Activated naive CD8-positive, alpha-beta T cell treated with anti-CD3 and anti-CD28 coated beads, Interleukin-2, amount 50 U/mL, for 24 hours (primary cell): ENCODE measurements around the gene MDFIC2.
"Not testable (repeated sequence)": the region's sequence is repeated elsewhere in the genome, so short reads cannot be mapped to it uniquely, and the experiment has no call there.

Experiments
- ATAC-seq: fragments of 150-1000 bp; cut with Tn5 transposase; one replicate; pipeline ENCODE4 v1.10.0; 2021
- DNase-seq: peaks from one replicate; pipeline ENCODE4 v3.0.0; 2021
- H3K27ac Mint-ChIP-seq: one replicate; pipeline ENCODE4 v1.8.0; 2021; ENCODE audit warnings: mild to moderate bottlenecking, mixed read lengths
- H3K27me3 Mint-ChIP-seq: one replicate; pipeline ENCODE4 v1.8.0; 2021; ENCODE audit warnings: mixed read lengths
- H3K36me3 Mint-ChIP-seq: one replicate; pipeline ENCODE4 v1.8.0; 2021; ENCODE audit warnings: low read depth, mixed read lengths
- H3K4me1 Mint-ChIP-seq: one replicate; pipeline ENCODE4 v1.8.0; 2021; ENCODE audit warnings: mixed read lengths
- H3K4me3 Mint-ChIP-seq: one replicate; pipeline ENCODE4 v1.8.0; 2021; ENCODE audit warnings: mild to moderate bottlenecking, moderate library complexity, mixed read lengths
- H3K9me3 Mint-ChIP-seq: one replicate; pipeline ENCODE4 v1.8.0; 2021; ENCODE audit warnings: mixed read lengths

The MDFIC2 gene

GRCh38 chr3:70242297-70242882 is 70.0 kb downstream of the MDFIC2 start:
- no peak overlapping the region for H3K27ac Mint-ChIP-seq

DNA sequence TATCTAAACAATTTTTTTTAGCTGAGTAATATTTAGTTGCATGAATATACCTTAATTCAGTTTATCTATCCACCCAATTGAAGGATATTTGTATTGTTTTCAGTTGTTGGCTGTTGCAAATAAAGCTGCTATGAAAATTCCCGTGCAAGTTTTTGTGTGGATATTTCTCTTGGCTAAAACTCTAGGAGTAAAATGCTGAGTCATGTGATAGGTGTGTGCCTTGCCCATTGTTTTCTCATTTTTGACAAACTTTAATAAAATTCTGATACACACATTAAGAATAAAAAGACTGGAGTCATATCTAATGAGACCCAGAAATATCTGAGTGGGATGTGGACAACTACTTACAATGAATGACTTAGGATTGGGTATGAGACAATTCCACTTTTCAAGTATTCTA is 78.6 kb downstream of the MDFIC2 start:
- DNase-seq (no peak), ATAC-seq (no peak)
- H3K27ac Mint-ChIP-seq: no peak overlapping the region
- H3K4me3 Mint-ChIP-seq: no peak overlapping the region
- no peaks in the 10 kb centered on the region for H3K36me3 Mint-ChIP-seq
- no peaks in the 10 kb centered on the region for H3K9me3 Mint-ChIP-seq
- no peaks in the 10 kb centered on the region for H3K27me3 Mint-ChIP-seq
- H3K4me1 Mint-ChIP-seq: no peaks in the 10 kb centered on the region

More at GRCh38 chr3:70242297-70242882, 70.0 kb downstream of the MDFIC2 start:
- H3K4me3 Mint-ChIP-seq: no peak overlapping the region
- H3K4me1 Mint-ChIP-seq: no peaks in the 10 kb centered on the region
- DNase-seq: no peak
- H3K27me3 Mint-ChIP-seq: no peaks in the 10 kb centered on the region
- ATAC-seq: no peak
- H3K9me3 Mint-ChIP-seq: no peaks in the 10 kb centered on the region
- no peaks in the 10 kb centered on the region for H3K36me3 Mint-ChIP-seq

DNA sequence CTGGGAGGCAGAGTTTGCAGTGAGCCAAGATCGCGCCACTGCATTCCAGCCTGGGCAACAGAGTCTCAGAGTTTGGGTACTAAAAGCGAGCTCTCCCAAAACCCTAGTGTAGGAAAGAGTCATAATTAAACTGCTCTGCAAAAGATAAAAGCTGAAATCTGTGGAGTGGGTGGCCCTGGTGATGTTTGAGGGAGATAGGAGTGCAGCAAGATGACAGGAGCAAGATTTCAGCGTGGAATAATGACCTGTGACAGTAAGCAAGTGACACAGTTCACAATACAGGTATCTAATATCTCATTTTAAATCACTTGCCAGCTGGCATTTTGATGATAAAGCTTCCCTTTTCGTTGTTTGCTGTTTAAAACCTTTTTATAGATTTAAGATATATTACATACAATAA is 79.3 kb downstream of the MDFIC2 start:
- H3K4me3 Mint-ChIP-seq: no peak overlapping the region
- H3K36me3 Mint-ChIP-seq: no peaks in the 10 kb centered on the region
- no peaks in the 10 kb centered on the region for H3K4me1 Mint-ChIP-seq
- no peak for ATAC-seq
- no peaks in the 10 kb centered on the region for H3K27me3 Mint-ChIP-seq
- H3K27ac Mint-ChIP-seq: no peak overlapping the region
- no peak for DNase-seq
- H3K9me3 Mint-ChIP-seq: no peaks in the 10 kb centered on the region

GRCh38 chr3:70231266-70231701 is 81.2 kb downstream of the MDFIC2 start:
- no peak overlapping the region for H3K4me3 Mint-ChIP-seq
- no peaks in the 10 kb centered on the region for H3K4me1 Mint-ChIP-seq
- no peaks in the 10 kb centered on the region for H3K36me3 Mint-ChIP-seq
- no peaks in the 10 kb centered on the region for H3K9me3 Mint-ChIP-seq
- ATAC-seq (no peak), DNase-seq (no peak)
- H3K27ac Mint-ChIP-seq: no peak overlapping the region
- peaks cover 5% of the 10 kb centered on the region for H3K27me3 Mint-ChIP-seq

DNA sequence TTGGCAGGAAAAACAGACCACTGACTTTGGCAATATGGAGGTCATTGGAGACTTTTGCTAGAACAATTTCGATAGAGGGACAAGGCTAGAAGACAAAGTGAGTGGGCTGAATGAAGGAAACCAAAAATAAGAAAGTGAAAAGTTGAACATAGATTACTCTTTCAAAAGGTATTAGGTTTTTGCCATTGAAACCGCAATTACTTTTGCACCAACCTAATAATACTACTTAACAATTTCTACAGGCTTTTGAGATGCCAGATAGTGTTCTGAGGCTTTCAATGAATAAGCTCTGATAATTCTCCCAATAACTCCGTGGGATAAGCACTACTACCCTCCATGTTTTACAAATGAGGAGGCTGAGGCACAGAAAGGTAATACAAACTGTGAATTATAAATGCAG is 85.0 kb downstream of the MDFIC2 start:
- Mint-ChIP-seq H3K36me3 (no peaks in the 10 kb centered on the region), H3K4me1 (no peaks in the 10 kb centered on the region), H3K4me3 (no peak overlapping the region), H3K9me3 (peaks cover 4% of the 10 kb centered on the region), H3K27me3 (peaks cover 8% of the 10 kb centered on the region), H3K27ac (no peak overlapping the region)
- DNase-seq: no peak
- no peak for ATAC-seq

GRCh38 chr3:70225146-70225545 is 87.3 kb downstream of the MDFIC2 start:
- no peak overlapping the region for H3K27ac Mint-ChIP-seq

DNA sequence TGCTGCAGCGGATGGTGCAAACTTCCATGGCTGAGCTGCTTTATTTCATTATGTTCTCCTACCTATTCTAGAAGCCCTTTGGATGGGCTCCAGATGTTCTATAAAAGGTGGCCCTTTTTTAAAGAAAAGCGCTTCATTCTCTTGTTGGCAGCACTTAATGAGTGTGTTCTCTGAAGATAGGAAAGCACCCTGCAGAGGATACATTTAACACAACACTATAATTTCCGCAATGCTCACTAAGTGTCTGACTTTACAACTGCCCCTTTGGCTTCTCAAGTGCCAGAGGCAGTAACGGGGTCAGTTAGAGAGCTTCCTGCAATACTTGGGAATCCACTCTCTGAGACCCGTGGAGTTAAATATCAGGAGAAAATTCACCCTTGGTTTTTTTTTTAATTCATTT is 88.1 kb downstream of the MDFIC2 start:
- peaks cover 8% of the 10 kb centered on the region for H3K27me3 Mint-ChIP-seq
- ATAC-seq (no peak), DNase-seq (no peak)
- H3K36me3 Mint-ChIP-seq: no peaks in the 10 kb centered on the region
- no peaks in the 10 kb centered on the region for H3K4me1 Mint-ChIP-seq
- H3K4me3 Mint-ChIP-seq: no peak overlapping the region
- peaks cover 4% of the 10 kb centered on the region for H3K9me3 Mint-ChIP-seq
- no peak overlapping the region for H3K27ac Mint-ChIP-seq

More at GRCh38 chr3:70225146-70225545, 87.3 kb downstream of the MDFIC2 start:
- Mint-ChIP-seq H3K36me3 (no peaks in the 10 kb centered on the region), H3K27me3 (peaks cover 8% of the 10 kb centered on the region), H3K4me3 (no peak overlapping the region), H3K9me3 (peaks cover 4% of the 10 kb centered on the region), H3K4me1 (no peaks in the 10 kb centered on the region)
- DNase-seq: no peak
- no peak for ATAC-seq

DNA sequence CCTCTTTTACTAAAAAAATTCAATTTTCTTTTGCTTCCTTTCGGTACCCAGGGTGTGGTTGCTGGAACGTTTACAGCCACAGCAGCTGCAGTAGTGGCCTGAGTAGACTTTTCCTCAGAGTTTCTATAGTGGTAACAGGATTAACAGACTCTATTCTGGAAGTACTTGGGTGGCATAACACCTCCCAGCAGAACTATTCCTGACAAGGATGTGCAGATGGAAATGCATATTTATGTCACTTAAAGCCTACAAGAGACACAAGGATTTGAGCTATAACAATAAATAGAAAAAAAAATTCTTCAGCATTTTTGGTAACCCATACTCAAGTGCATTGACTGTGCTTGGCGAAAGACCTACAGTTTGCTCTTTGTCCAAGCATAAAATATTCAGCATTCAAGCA is 94.0 kb downstream of the MDFIC2 start:
- H3K27me3 Mint-ChIP-seq: no peaks in the 10 kb centered on the region
- no peak for ATAC-seq

GRCh38 chr3:70211274-70211673 is 101.2 kb downstream of the MDFIC2 start:
- not testable (repeated sequence) for DNase-seq, H3K36me3 Mint-ChIP-seq

More for the DNA sequence above, 94.0 kb downstream of the MDFIC2 start:
- H3K9me3 Mint-ChIP-seq: no peaks in the 10 kb centered on the region
- H3K4me3 Mint-ChIP-seq: no peak overlapping the region
- no peaks in the 10 kb centered on the region for H3K4me1 Mint-ChIP-seq
- H3K36me3 Mint-ChIP-seq: no peaks in the 10 kb centered on the region
- no peak for DNase-seq
- H3K27ac Mint-ChIP-seq: no peak overlapping the region

DNA sequence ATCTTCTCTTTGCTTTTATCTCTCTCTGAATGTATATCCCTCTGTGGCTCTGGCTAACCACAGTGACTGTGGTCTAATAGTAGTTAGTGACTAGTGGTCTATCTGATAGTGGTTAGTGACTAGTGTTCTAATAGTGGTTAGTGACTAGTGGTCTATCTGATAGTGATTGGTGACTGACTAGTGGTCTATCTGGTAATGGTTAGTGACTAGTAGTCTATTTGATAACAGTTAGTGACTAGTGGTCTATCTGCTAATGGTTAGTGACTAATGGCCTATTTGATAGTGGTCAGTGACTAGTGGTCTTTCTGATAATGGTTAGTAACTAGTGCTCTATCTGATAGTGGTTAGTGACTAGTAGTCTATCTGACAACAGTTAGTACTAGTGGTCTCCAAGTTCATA is 110.5 kb downstream of the MDFIC2 start:
- DNase-seq (no peak), ATAC-seq (no peak)
- H3K27ac Mint-ChIP-seq: no peak overlapping the region
- no peaks in the 10 kb centered on the region for H3K4me1 Mint-ChIP-seq
- no peak overlapping the region for H3K4me3 Mint-ChIP-seq
- H3K27me3 Mint-ChIP-seq: peaks cover 11% of the 10 kb centered on the region
- H3K36me3 Mint-ChIP-seq: no peaks in the 10 kb centered on the region
- peaks cover 3% of the 10 kb centered on the region for H3K9me3 Mint-ChIP-seq

More at GRCh38 chr3:70211274-70211673, 101.2 kb downstream of the MDFIC2 start:
- not testable (repeated sequence) for H3K4me3 Mint-ChIP-seq, H3K4me1 Mint-ChIP-seq, H3K27me3 Mint-ChIP-seq, ATAC-seq, H3K9me3 Mint-ChIP-seq, H3K27ac Mint-ChIP-seq

DNA sequence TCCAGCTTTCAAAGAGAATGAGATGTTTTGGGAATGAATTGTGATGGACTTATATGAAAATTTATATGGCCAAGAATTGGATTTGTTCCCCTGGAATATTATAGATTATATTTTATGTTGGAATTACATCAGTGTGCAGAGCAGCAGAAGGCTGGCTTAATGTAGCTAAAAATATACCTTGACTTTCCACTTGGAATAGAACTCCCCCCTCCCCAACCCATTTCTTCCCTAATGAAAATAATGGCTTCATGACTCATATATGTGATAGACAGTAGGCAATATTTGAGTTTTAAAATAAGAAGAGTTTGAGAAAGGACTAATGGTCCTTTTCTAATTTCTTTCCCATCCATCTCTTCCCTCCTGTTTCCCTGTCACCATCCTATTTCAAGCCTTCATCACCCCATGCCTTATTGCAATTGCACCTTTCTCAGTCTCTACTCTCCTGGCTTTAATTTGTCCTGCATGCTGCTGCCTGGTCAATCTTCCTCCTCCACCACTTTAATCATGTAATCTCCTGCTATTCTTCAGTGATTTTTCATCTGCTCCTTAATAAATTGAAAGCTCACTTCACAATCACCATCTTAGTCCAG is 122.5 kb downstream of the MDFIC2 start:
- Mint-ChIP-seq H3K4me3 (no peak overlapping the region), H3K27me3 (peaks cover 2% of the 10 kb centered on the region), H3K36me3 (no peaks in the 10 kb centered on the region), H3K9me3 (no peaks in the 10 kb centered on the region), H3K27ac (no peak overlapping the region), H3K4me1 (no peaks in the 10 kb centered on the region)
- ATAC-seq (no peak), DNase-seq (no peak)

DNA sequence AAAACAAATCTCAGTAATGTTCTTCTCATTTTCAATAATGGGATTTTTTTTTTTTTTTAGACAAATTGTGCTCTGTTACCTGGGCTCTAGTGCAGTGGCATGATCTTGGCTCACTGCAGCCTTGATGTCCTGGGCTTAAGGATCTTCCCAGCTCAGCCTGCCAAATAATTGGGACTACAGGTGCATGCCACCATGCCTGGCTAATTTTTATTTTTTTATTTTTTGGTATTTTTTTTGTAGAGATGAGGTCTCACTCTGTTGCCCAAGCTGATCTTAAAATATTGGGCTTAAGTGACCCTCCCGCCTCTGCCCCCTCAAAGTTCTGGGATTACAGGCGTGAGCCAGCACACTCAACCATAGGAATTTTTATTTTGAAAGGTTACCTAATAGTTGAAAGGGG is 126.2 kb downstream of the MDFIC2 start:
- DNase-seq: no peak
- no peaks in the 10 kb centered on the region for H3K9me3 Mint-ChIP-seq
- no peak for ATAC-seq
- no peak overlapping the region for H3K4me3 Mint-ChIP-seq
- H3K27ac Mint-ChIP-seq: no peak overlapping the region
- H3K4me1 Mint-ChIP-seq: no peaks in the 10 kb centered on the region
- H3K36me3 Mint-ChIP-seq: no peaks in the 10 kb centered on the region
- peaks cover 6% of the 10 kb centered on the region for H3K27me3 Mint-ChIP-seq

DNA sequence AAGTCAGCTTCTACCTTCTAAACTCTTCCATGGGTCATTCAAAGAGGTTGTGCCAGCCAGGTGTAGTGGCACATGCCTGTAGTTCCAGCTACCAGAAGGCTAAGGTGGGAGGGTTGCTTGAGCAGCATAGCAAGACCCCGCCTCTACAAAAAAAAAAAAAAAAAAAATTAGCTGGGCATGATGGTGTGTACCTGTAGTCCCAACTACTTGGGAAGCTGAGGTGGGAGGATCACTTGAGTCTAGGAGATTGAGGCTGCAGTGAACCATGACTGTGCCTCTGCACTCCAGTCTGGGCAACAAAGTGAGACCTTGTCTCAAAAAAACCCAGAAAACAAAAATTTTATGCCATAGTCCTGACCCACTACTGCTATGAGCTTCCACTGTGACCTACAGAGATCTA is 126.8 kb downstream of the MDFIC2 start:
- Mint-ChIP-seq H3K36me3 (no peaks in the 10 kb centered on the region), H3K27ac (no peak overlapping the region), H3K4me3 (no peak overlapping the region), H3K9me3 (no peaks in the 10 kb centered on the region), H3K27me3 (peaks cover 6% of the 10 kb centered on the region), H3K4me1 (no peaks in the 10 kb centered on the region)
- no peak for ATAC-seq
- no peak for DNase-seq

DNA sequence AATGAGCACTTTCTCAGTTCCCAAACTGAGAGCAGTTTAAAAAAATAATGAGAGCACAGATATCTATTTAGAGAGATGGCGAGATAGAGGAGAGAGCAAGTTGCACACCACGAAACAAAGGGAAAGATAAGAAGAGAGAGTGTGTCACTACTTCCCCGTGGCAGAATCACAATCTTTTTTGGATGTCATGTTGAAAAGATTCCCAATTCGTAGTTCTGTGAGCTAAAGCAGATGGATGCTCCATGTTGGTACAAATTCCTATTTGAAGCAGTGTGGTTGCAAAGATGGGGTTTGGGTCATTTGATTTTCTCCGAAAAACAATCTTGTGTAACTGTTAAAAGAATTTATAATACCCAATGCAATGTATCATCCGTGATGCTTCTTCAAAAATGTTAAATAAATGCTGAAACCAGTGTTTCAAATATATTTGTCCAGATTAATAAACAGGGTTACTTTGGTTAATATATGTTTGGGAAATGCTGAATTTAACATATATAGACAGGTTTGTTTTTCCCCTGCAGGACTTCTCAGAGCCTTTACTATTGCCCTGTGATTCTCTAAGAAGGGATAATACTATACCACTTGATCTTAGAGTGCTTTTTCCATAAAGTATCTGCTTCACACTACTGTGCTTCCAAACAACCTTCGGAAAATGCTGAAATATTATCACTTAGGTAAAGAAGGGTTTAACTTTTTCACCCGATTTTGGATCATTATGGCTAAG is 128.5 kb downstream of the MDFIC2 start:
- Mint-ChIP-seq H3K27ac (no peak overlapping the region), H3K27me3 (peaks cover 4% of the 10 kb centered on the region), H3K4me1 (no peaks in the 10 kb centered on the region), H3K4me3 (no peak overlapping the region), H3K36me3 (no peaks in the 10 kb centered on the region), H3K9me3 (no peaks in the 10 kb centered on the region)
- no peak for DNase-seq
- ATAC-seq: no peak

DNA sequence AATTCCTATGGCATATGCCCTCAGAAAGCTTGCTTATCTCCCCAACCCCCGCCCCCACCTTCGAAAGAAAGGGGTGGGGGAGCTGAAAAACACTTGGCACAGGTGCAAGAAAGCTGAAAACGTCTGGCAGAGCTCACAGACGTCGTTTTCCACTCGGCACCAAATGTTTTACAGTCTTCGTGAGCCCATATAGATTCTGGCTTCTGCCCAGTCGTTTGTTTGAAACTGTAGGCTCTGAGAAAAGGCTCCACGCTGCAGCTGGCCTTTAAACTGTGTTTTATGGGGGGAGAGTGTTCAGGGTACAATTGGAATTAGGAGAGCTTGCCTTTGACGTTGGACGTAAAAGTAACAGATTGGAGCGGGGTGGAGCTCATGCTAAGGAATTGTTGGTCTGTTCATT is 130.3 kb downstream of the MDFIC2 start:
- Mint-ChIP-seq H3K4me1 (no peaks in the 10 kb centered on the region), H3K36me3 (no peaks in the 10 kb centered on the region), H3K27me3 (peaks cover 4% of the 10 kb centered on the region), H3K9me3 (no peaks in the 10 kb centered on the region), H3K4me3 (no peak overlapping the region), H3K27ac (no peak overlapping the region)
- DNase-seq (no peak), ATAC-seq (no peak)
